ENCODE measurements around the gene CCR8.

DNA sequence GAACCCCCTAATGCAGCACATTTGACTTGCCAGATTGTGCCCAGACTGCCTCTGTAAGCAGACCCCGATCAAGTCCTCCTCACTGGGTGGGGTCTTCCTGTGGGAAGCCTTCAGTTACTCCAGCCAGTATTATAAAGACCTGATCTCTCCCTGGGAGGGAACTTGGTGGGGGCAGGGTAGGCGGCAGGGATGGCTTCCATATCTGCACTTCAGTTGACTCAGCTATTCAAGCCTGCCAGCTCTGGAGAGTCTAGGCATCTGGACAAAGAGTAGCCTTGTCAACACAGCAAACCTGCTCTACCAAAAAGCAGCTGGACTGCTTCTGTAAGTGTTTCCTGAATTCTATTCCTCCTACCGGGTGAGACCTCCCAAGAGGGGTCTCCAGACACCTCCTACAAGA, 32.7 kb downstream of the CCR8 start:
- no peak for TF ChIP-seq POLR2A (IDR thresholded peaks at IDR 0.05)
- TF ChIP-seq, protein P1, sequence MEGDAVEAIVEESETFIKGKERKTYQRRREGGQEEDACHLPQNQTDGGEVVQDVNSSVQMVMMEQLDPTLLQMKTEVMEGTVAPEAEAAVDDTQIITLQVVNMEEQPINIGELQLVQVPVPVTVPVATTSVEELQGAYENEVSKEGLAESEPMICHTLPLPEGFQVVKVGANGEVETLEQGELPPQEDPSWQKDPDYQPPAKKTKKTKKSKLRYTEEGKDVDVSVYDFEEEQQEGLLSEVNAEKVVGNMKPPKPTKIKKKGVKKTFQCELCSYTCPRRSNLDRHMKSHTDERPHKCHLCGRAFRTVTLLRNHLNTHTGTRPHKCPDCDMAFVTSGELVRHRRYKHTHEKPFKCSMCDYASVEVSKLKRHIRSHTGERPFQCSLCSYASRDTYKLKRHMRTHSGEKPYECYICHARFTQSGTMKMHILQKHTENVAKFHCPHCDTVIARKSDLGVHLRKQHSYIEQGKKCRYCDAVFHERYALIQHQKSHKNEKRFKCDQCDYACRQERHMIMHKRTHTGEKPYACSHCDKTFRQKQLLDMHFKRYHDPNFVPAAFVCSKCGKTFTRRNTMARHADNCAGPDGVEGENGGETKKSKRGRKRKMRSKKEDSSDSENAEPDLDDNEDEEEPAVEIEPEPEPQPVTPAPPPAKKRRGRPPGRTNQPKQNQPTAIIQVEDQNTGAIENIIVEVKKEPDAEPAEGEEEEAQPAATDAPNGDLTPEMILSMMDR (IDR thresholded peaks at IDR 0.05) = no peak

Measured in Peyer's patch (tissue), 4 donors.